Testis (tissue), 2 donors: Measurements from ENCODE around the gene INTS7.

ENCODE experiments used
- CTCF ChIP-seq, 3 experiments: fragments of 450-650 bp in 2 of 3; fragments of 200-600 bp in 1 of 3; sonication (generic) in 1 of 3; IDR thresholded peaks; one replicate each; pipeline ENCODE4 v1.5.1; 2016 to 2019; ENCODE audit warnings: antibody characterized with exemption in 3 of 3, mild to moderate bottlenecking in 2 of 3, moderate library complexity in 1 of 3
- POLR2A ChIP-seq: fragments of 450-650 bp; IDR thresholded peaks from one replicate; pipeline ENCODE4 v1.6.1; 2017; ENCODE audit warnings: antibody characterized with exemption, mild to moderate bottlenecking, moderate library complexity

GRCh38 chr1:212002536-212002935, 32.8 kb downstream of the INTS7 start:
- TF ChIP-seq CTCF (IDR thresholded peaks at IDR 0.05) (no peak), POLR2A (no peak)
